Measurements from ENCODE around the gene MARCHF3. TPM values are rescaled to one million over a fixed set of nuclear protein-coding genes. Genes with fewer than 3 reads are reported as not detected.

The MARCHF3 gene
- total and polyA plus RNA-seq, 8 donors = 2.8 to 7.5 (median 3.9) TPM

DNA sequence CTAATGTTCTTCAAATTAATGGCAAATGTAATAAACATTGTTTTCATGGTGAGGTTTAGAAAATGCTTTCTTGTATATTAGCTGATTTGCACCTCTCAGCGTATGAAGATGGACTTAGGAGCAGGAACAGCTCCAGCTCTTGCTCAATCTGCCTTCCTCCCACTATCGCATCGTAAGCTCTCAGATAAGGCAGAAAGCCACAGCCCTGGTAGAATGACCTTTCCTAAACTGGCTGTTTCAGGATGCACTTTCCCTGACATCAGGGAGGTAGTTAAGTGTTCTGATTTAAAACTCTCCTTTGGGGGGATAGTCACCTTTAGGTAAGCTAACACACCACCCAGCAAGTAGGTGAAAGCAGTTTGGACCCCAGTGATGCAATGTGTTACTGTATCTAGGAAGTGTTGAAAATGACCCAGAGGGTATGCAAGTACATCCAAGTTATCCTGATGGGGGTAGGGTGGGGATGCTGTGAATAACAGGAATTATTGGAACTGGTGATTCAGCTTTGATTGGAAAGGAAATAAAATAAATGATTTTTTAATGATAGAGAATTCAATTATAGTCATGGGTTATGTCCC, 181.2 kb downstream of the MARCHF3 start:
- 30 to 38% methylated on average over 3 of the region's 3 CpGs for WGBS, 2 donors
- TF ChIP-seq, protein P1, sequence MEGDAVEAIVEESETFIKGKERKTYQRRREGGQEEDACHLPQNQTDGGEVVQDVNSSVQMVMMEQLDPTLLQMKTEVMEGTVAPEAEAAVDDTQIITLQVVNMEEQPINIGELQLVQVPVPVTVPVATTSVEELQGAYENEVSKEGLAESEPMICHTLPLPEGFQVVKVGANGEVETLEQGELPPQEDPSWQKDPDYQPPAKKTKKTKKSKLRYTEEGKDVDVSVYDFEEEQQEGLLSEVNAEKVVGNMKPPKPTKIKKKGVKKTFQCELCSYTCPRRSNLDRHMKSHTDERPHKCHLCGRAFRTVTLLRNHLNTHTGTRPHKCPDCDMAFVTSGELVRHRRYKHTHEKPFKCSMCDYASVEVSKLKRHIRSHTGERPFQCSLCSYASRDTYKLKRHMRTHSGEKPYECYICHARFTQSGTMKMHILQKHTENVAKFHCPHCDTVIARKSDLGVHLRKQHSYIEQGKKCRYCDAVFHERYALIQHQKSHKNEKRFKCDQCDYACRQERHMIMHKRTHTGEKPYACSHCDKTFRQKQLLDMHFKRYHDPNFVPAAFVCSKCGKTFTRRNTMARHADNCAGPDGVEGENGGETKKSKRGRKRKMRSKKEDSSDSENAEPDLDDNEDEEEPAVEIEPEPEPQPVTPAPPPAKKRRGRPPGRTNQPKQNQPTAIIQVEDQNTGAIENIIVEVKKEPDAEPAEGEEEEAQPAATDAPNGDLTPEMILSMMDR (IDR thresholded peaks at IDR 0.05) = no peak
- DNase-seq = no peak
- ATAC-seq = peak in 3 of 4 donors; percentile 13 to 55 (median 24)
- intact Hi-C loops (cut with DNase I) = no loop called here
- Histone ChIP-seq H3K9me3 (no peaks in the 10 kb centered on the region), H3K27ac (no peak overlapping the region), H3K4me1 (no peaks in the 10 kb centered on the region), H3K4me3 (no peak overlapping the region), H3K27me3 (no peaks in the 10 kb centered on the region), H3K36me3 (no peaks in the 10 kb centered on the region)
- no peak for FAIRE-seq

DNA sequence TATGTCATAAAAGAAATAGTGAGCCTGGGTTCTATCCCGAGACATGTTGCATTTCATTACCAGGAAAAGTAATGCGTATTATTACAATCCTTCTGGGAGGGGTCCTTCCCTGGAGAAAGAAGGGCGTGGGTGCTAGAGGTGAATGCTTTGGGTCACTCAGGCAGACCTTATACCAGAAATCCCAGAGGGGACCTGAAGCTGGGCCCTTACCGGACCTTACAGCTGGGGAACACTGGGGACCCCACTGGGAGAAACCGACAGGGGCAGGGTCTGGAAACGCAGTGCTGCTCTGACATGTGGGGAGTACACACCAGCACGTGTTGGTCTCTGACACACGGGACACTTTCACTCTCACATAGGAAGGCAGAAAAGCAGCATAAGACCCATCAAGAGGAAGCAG, 182.1 kb downstream of the MARCHF3 start:
- TF ChIP-seq, protein P1 (IDR thresholded peaks at IDR 0.05) = no peak
- no peak overlapping the region for H3K4me3 ChIP-seq
- DNase-seq (no peak), ATAC-seq (no peak), FAIRE-seq (no peak)
- intact Hi-C loops (cut with DNase I) = no loop called here
- no peak overlapping the region for H3K27ac ChIP-seq
- H3K36me3 ChIP-seq = no peaks in the 10 kb centered on the region
- WGBS, 2 donors = 74 to 84% methylated on average over 8 of the region's 8 CpGs
- H3K9me3 ChIP-seq = no peaks in the 10 kb centered on the region
- no peaks in the 10 kb centered on the region for H3K27me3 ChIP-seq
- no peaks in the 10 kb centered on the region for H3K4me1 ChIP-seq

GRCh38 chr5:126847826-126848251, 182.5 kb downstream of the MARCHF3 start:
- Histone ChIP-seq H3K27me3 (no peaks in the 10 kb centered on the region), H3K27ac (no peak overlapping the region), H3K4me1 (no peaks in the 10 kb centered on the region), H3K36me3 (no peaks in the 10 kb centered on the region), H3K9me3 (no peaks in the 10 kb centered on the region), H3K4me3 (no peak overlapping the region)
- WGBS, 2 donors = 76 to 85% methylated on average over 3 of the region's 3 CpGs
- ATAC-seq (peak in 2 of 4 donors; percentile 15 to 34), FAIRE-seq (no peak), DNase-seq (no peak)
- TF ChIP-seq, protein P1 (IDR thresholded peaks at IDR 0.05) = no peak
- intact Hi-C loops (cut with DNase I) = no loop called here

DNA sequence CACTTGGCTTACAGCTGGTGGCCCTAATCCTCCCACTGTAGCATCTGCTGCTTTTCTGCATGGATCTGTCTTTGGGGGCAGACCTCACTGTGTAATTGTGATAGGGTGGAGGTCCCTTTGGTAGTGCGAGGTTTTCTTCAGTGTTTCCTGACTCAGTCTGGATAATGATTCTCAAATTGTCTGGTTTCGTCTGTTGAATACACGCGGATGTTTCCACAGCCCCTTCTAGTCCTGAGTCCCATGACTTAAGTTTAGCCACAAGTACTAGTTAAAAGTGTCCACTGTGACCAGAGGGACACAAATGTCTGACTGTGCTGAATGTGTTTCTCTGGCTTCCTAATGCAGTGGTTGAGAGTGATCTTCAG, 182.9 kb downstream of the MARCHF3 start:
- no peaks in the 10 kb centered on the region for H3K36me3 ChIP-seq
- no peaks in the 10 kb centered on the region for H3K4me1 ChIP-seq
- intact Hi-C loops (cut with DNase I) = no loop called here
- no peak overlapping the region for H3K27ac ChIP-seq
- H3K27me3 ChIP-seq = no peaks in the 10 kb centered on the region
- ATAC-seq (peak in 3 of 4 donors; percentile 7 to 22 (median 10)), FAIRE-seq (no peak), DNase-seq (no peak)
- no peaks in the 10 kb centered on the region for H3K9me3 ChIP-seq
- H3K4me3 ChIP-seq = no peak overlapping the region
- 78 to 90% methylated on average over 4 of the region's 4 CpGs for WGBS, 2 donors
- TF ChIP-seq, protein P1 (IDR thresholded peaks at IDR 0.05) = no peak

GRCh38 chr5:126846744-126847455, 183.5 kb downstream of the MARCHF3 start:
- TF ChIP-seq, protein P1 (IDR thresholded peaks at IDR 0.05) = no peak
- ATAC-seq = no peak
- WGBS, 2 donors = 86 to 88% methylated on average over 5 of the region's 5 CpGs

More at GRCh38 chr5:126846744-126847455, 183.5 kb downstream of the MARCHF3 start:
- H3K36me3 ChIP-seq = no peaks in the 10 kb centered on the region
- no peaks in the 10 kb centered on the region for H3K9me3 ChIP-seq
- FAIRE-seq (no peak), DNase-seq (no peak)
- intact Hi-C loops (cut with DNase I) = no loop called here
- H3K27ac ChIP-seq = no peak overlapping the region
- H3K4me3 ChIP-seq = no peak overlapping the region
- H3K4me1 ChIP-seq = no peaks in the 10 kb centered on the region
- no peaks in the 10 kb centered on the region for H3K27me3 ChIP-seq

Data from pancreas (tissue), 10 donors.